HG03469 (cell line): ENCODE results near the gene WDR45B.
"Not testable (repeated sequence)": the region's sequence is repeated elsewhere in the genome, so short reads cannot be mapped to it uniquely, and the experiment has no call there.

Source experiments
- ATAC-seq: cut with Tn5 transposase; IDR thresholded peaks from one replicate; pipeline ENCODE4 v1.9.1; 2021; ENCODE audit warnings: mild to moderate bottlenecking, moderate library complexity, moderate number of reproducible peaks; ENCODE audit not compliant: unreplicated experiment

WDR45B gene

DNA sequence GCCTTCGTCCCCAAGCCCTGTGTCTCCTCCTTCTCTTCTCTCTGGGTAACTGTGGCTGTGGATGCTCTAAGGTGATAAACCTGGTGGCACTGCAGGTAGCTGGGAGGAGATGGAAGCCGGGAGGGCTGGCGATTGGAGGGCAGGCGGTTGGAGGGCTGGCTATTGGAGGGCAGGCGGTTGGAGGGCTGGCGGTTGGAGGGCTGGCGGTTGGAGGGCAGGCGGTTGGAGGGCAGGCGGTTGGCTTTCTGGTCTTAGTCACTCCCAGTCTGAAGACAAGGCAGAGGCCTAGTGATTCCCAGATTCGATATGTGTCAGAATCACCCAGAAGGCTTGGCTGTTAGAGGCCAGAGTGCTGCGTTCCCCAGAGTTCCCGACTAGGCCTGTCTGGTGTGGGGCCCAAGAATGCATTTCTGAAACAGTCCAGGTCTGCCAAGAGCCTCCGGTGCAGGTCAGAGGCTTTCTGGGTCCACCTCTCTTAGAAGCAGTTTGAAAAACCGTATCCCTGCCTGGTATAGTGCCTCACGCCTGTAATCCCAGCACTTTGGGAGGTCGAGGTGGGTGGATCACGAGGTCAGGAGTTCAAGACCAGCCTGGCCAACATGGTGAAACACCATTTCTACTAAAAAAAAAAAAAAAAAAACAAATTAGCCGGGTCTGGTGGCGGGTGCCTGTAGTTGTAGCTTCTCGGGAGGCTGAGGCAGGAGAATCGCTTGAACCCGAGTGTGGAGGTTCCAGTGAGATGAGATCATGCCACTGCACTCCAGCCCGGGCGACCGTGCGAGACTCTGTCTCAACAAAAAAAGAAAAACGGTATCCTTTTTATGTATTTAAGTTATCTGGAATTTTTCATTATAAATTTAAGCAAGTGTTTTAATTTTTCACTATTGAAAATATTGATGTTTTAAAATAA lies 59.7 kb downstream of the WDR45B start:
- ATAC-seq = no peak

DNA sequence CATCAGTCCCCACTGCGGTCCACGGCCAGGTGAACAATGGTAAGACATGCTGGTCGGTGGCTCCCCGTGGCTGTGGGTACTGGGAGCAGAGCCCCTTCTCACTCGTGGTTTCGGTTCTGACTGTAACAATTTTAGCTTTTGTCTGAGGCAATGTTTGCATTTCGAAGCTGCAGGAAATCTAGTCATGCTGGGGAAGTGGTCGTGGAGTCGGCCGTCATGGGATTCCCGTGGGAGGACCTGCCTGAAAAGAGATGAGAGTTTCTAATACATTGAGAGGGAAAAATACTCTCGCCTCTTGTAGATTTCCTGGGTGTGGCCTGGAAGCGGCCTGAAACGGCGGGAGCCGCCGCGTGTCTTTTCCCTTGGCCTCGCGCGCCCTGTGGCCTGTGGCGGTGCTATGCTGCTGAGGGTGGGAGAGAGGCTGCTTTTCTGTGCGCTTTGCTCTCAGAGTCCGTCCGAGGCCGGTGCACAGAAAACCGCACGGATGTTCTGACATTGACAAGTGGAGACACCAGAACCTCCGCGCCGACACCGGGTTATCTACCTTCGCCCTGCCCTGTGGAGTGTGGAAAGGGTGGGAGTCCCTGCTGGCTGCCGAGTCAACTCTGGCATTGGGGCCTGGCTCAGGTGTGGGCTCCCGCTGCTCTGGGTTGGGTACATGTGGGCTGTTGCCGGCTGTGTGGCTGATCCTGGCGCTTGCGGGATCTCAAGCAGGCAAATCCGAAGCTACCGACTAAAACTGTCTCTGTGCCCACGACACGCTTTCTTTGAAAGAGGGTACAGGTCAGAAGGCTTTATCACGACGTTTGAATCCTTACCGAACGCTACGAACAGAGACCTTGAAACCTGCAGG lies 60.8 kb downstream of the WDR45B start:
- ATAC-seq = no peak

GRCh38 chr17:82586576-82587233 lies 61.5 kb downstream of the WDR45B start:
- ATAC-seq = no peak

DNA sequence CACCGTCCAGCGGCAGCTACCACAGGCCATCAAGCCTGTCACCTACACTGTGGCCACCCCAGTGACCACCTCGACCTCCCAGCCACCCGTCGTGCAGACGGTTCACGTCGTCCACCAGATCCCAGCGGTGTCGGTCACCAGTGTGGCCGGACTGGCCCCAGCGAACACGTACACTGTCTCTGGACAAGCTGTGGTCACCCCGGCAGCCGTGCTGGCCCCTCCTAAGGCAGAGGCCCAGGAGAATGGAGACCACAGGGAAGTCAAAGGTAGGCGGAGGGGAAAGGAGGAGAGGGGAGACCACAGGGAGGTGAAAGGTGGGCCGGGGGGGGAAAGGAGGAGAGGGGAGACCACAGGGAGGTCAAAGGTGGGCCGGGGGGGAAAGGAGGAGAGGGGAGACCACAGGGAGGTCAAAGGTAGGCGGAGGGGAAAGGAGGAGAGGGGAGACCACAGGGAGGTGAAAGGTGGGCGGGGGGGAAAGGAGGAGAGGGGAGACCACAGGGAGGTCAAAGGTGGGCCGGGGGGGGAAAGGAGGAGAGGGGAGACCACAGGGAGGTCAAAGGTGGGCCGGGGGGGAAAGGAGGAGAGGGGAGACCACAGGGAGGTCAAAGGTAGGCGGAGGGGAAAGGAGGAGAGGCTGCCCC lies 62.2 kb downstream of the WDR45B start:
- not testable (repeated sequence) for ATAC-seq

- ATAC-seq = no peak
Measured at GRCh38 chr17:82583720-82584234, 64.5 kb downstream of the WDR45B start.

GRCh38 chr17:82582709-82583108 lies 65.5 kb downstream of the WDR45B start:
- no peak for ATAC-seq

GRCh38 chr17:82582213-82582612 lies 66.0 kb downstream of the WDR45B start:
- no peak for ATAC-seq

DNA sequence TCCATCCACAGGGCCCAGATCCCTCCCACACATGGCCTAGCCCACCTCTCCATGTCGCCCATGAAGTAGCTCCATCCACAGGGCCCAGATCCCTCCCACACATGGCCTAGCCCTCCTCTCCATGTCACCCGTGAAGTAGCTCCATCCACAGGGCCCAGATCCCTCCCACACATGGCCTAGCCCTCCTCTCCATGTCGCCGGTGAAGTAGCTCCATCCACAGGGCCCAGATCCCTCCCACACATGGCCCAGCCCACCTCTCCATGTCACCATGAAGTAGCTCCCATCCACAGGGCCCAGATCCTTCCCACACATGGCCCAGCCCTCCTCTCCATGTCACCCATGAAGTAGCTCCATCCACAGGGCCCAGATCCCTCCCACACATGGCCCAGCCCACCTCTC lies 68.3 kb downstream of the WDR45B start:
- ATAC-seq = not testable (repeated sequence)

- ATAC-seq = no peak
Measured at GRCh38 chr17:82577300-82577699, 70.9 kb downstream of the WDR45B start.

DNA sequence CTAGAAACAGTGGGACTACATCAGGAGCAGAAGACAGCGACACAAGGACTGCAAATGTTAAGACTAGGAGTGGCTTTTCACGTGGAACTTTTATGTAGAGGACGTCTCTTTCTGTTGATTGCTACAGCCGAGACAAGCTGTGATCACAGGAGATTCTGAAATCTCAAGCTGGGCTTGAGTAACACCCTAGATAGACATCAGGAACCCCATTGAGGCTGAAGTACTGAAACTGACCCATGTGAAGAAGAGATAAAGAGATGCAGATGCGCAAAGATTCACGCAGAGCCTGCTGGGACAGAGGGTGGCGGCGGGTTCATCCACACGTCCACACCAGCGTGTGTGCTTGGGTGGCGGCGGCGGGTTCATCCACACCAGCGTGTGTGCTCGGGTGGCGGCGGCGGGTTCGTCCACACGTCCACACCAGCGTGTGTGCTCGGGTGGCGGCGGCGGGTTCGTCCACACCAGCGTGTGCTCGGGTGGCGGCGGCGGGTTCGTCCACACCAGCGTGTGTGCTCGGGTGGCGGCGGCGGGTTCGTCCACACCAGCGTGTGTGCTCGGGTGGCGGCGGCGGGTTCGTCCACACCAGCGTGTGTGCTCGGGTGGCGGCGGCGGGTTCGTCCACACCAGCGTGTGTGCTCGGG lies 72.5 kb downstream of the WDR45B start:
- ATAC-seq = not testable (repeated sequence)

- no peak for ATAC-seq
Measured at GRCh38 chr17:82574041-82574440, 74.2 kb downstream of the WDR45B start.

DNA sequence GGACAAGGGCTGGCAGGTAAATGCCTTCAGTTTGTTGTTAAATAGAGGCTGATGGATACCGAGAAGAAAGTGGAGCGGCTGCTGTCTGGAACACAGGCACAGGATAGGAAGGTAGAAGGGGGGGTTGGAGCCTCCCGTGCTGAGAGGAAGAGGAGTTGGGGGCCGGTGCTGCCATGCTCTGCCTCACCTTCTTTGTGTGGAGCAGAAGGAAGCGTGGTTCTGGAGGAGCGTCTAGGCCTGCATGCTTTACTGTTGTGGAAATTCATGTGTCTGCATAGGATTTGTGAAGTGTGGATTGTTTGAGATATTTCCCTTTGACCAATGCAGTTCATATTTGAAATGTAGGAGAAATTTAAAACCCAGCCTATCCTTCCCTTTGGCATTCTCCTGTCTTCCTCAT lies 76.4 kb downstream of the WDR45B start:
- ATAC-seq = no peak

- ATAC-seq = no peak
Measured at GRCh38 chr17:82570277-82570676, 78.0 kb downstream of the WDR45B start.

DNA sequence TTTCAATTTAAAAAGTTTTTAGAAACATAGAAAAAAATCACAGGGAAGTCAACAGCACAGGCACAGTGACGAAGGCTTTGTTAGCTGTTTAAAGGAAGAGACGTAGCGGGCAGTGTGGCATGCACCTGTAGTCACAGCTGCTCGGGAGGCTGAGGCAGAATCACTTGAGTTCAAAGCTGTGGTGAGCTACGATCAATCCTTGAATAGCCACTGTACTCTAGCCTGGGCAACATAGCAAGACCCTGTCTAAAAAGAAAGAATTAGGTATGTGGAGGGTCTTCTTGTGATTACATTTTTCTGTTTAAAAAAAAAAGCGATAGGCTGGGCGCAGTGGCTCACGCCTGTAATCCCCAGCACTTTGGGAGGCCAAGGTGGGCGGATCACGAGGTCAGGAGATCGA lies 78.6 kb downstream of the WDR45B start:
- no peak for ATAC-seq

DNA sequence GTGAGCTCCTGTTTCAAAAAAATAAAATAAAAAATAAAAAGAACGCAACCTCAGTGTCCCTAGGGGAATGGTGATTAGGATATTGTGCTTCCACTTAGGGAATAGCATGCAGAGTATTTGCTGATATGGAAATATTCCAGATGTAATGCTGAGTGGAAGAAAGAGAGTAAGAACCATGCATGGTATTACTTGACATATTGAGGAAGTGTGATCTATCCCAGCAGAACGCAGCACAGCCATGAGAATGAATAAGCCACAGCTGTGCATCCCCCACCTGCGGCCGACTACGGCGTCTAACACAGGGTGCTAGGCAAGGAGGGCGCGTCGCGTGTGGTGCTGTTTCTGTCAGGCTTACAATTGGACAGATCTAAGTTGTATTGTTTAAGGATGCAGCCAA lies 79.2 kb downstream of the WDR45B start:
- ATAC-seq = no peak

DNA sequence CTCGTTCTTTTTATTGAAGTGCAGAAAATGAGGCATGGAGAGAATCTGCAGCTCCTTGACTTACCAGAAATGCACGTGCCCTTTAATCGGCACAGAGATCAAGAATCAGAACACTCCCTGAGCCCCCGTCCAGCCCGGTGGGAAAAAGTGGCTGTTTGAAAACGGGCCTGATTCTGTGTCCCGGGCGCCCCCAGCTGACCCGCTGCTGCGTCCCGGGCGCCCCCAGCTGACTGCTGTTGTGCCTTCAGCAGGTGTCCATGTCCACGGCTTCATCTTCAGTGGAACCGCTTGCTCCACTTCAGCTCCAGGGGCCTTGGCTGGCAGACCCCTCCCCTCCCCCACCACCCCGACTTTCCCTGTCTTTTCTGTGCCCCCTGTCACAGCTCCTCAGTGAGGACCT lies 81.0 kb downstream of the WDR45B start:
- no peak for ATAC-seq

DNA sequence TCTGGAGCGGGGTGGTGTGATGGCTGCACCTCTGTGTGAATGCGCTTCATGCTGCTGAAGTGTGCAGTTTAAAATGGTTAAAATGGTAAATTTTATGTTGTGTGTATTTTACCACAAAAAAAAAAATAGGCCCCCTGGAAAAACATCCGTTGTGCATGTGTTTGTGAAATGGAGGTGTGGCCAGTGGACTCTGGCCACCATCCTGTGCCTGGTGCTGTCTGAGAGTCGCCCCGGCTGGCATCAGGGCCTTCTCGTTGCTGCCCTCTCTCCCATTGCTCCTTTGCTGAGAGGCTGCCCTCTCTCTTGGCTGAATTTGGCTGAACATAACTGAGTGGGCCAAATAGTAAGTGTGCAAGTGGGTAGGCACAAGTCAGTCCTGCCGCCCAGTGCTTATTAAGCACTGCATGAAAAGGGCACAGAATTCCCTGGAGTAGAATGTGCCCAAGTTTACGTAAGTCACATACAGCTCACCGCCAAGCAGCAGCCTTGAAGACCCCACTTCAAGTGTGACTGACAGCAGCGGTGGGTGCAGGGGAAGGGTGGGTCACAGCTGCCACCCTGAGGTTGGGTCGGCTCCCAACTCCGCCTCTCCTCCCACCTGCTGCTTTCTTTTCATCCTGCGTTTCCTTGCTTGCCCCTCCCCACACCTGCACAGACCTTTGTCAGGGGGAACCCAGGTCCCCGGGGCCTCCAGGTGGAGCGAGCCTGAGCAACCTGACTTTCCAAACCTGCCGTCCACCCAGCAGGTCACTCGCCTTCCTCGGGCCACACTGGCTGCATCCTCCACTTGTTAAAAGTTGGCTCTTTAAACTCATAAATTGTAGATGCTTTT lies 81.9 kb downstream of the WDR45B start:
- no peak for ATAC-seq

- ATAC-seq = no peak
Measured at GRCh38 chr17:82565551-82565950, 82.7 kb downstream of the WDR45B start.
